Measurements from ENCODE around the gene PCDH9. TPM values are rescaled to one million over a fixed set of nuclear protein-coding genes. Genes with fewer than 3 reads are reported as not detected.
"Not testable (repeated sequence)": the region's sequence is repeated elsewhere in the genome, so short reads cannot be mapped to it uniquely, and the experiment has no call there.

Gene PCDH9
- total RNA-seq, 4 donors from 2014 or later = 5.7 to 12.9 (median 6.8) TPM

GRCh38 chr13:67099494-67099893 is 130.6 kb downstream of the PCDH9 start:
- no peak for TF ChIP-seq CTCF (IDR thresholded peaks at IDR 0.05)
- DNase-seq (ENCODE audit: low spot score) (no peak), ATAC-seq (ENCODE audit: low FRiP score) (no peak)

- ATAC-seq (ENCODE audit: low FRiP score) (no peak), DNase-seq (ENCODE audit: low spot score) (no peak)
- TF ChIP-seq CTCF (IDR thresholded peaks at IDR 0.05) = no peak
These were observed 132.2 kb downstream of the PCDH9 start for GRCh38 chr13:67097892-67098452.

- not testable (repeated sequence) for DNase-seq (ENCODE audit: low spot score); ATAC-seq (ENCODE audit: low FRiP score)
These were observed 133.2 kb downstream of the PCDH9 start for GRCh38 chr13:67096893-67097292.

DNA sequence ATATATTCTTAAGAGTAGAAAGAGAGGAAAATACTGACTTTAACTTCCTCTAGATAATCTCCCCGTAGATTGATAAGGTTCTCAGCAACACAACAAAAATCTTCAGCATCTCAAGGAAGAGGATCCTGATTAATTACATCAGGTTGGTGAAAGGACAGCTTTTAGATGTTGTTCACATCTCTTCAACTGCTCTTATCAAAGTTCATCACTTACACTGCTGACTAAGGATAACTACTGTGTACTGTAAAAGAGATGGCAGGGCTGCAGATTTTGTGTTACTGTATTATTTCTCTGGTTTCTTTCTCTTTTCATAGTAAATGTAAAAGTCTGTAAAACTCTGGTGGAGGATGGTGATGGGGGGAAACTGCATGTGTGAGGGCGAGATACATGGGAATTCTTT is 133.7 kb downstream of the PCDH9 start:
- no peak for TF ChIP-seq CTCF (IDR thresholded peaks at IDR 0.05)
- no peak for ATAC-seq (ENCODE audit: low FRiP score)
- no peak for DNase-seq (ENCODE audit: low spot score)

DNA sequence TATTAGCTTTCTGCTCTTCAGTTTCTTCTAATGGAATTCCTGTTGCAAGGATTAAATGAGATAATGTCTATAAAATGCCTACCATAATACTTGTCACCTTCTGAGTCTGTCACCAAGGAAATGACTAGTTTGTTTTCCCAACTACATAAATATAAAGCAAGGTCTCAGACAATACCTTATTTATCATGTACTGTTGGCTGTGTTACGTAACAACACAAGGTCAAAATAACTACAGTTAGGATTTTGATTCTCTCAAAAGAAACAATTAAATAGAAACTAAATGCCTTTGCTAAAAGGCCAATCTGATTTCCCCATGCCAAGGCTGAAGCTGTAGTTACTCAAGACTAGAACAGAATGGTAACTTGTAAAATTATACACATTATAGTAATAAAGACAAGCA is 134.5 kb downstream of the PCDH9 start:
- no peak for TF ChIP-seq CTCF (IDR thresholded peaks at IDR 0.05)
- DNase-seq (ENCODE audit: low spot score) (no peak), ATAC-seq (ENCODE audit: low FRiP score) (no peak)

DNA sequence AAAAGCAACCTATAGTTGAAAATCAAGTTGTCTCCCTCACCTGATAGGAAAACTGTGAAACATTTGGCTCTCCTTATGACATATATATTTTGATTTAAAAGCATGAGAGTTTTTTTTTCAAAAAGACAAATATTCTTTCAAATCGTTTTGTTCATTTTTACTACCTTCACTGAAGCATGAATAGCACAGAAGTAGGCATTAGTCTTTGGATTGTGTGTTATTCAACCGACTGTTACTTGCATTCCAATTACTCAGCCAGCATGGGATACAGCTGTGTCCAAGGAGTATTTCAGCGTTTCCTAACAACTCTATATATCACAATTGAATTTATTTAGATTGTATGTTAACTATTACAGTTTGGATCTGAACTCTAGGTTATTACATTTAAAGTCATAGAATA is 135.2 kb downstream of the PCDH9 start:
- DNase-seq (ENCODE audit: low spot score) (no peak), ATAC-seq (ENCODE audit: low FRiP score) (no peak)
- TF ChIP-seq CTCF (IDR thresholded peaks at IDR 0.05) = no peak

- no peak for DNase-seq (ENCODE audit: low spot score)
- no peak for ATAC-seq (ENCODE audit: low FRiP score)
- no peak for TF ChIP-seq CTCF (IDR thresholded peaks at IDR 0.05)
These were observed 136.1 kb downstream of the PCDH9 start for GRCh38 chr13:67094078-67094477.

GRCh38 chr13:67091603-67092002 is 138.5 kb downstream of the PCDH9 start:
- ATAC-seq (ENCODE audit: low FRiP score) = no peak
- no peak for DNase-seq (ENCODE audit: low spot score)
- no peak for TF ChIP-seq CTCF (IDR thresholded peaks at IDR 0.05)

Data from omental fat pad (tissue), 4 donors.